ENCODE results near the gene RABAC1.

RABAC1 gene

GRCh38 chr19:41913538-41914423, 45.3 kb downstream of the RABAC1 start:
- DNase-seq, result no peak

DNA sequence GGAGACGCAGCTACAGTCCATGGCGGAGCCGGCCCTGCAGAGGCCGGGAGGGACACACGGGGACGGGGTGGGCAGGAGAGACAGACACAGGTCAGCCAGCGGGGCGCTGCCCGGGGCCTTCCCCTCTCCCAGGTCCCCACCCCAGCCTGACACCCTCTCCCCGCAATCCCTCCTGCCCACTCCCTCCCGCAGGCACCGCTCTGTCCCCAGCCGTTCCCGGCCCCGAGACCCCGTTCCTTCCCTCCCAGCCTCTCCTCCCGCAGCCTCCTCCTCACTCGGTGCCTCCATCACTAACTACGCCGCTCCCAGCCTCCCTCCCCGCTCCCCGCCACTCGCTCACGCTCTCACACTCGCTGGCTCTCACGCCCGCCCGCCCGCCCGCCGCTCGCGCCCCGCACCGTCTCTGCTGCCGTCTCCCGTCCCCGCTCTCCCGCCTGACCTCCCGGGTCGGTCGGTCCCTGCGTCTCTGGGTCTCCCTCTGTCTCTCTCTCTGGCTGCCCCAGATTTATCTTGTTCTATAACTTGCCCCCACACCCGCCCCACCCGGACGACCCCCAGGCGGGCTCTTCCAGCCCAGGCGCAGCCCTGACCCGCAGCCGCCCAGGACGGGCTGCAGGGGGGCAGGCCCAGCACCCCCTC, 46.1 kb downstream of the RABAC1 start:
- DNase-seq, result no peak

- DNase-seq, result no peak
Observed at GRCh38 chr19:41911889-41912731, 47.0 kb downstream of the RABAC1 start.

- no peak for DNase-seq
Observed at GRCh38 chr19:41910992-41911888, 47.9 kb downstream of the RABAC1 start.

DNA sequence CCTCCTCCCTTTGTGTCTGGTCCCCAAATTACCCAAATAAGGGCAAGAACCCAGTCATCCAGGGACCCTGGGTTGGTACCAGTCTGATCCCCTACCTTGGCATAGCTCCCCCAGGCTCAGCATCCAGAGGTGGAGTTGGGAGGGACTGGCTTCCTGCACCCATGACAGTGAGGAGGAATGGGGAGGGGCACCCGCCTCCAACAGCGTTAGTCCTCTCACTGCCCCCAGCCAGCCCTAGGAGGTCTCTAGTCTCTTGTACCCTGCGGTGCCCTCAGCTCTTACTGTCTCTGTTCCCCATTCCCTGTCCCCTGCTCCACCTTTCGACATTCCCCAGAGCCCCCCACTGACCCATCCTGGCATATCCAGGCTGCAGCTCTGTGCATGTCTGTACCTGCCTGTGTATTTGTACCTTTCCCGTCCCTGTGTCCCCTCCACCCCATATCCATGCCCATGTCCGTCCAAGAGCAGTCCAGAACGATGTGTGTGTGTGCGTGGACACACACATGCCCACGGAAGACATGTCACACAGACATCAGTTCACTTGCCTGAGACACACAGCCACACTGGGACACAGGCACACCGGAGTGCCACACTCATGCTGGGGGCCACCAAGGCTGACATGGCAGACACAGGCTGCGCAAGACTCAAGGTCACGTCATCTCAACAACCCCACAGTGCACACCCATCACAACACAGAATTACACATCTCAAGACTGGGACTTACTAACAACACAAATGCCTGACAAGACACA, 48.7 kb downstream of the RABAC1 start:
- no peak for DNase-seq

DNA sequence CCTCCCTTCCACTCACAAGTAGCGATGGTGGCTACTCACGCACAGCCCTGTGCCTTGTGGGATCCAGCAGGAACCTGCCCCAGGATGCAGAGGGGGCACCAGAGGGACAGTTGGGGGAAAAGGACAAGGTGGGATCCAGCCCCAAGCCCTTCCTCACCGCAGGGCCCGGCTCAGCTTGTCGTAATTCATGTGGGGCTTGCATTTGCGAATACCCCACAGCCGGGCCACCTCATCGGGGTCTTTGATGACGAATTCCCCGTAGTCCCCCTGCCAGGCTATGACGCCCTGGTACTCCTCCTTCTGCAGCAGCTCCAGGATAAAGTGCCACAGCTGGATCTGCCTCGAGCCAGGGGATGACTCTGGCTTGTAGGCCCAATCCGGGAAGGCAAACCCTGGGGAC, 49.4 kb downstream of the RABAC1 start:
- no peak for DNase-seq

DNA sequence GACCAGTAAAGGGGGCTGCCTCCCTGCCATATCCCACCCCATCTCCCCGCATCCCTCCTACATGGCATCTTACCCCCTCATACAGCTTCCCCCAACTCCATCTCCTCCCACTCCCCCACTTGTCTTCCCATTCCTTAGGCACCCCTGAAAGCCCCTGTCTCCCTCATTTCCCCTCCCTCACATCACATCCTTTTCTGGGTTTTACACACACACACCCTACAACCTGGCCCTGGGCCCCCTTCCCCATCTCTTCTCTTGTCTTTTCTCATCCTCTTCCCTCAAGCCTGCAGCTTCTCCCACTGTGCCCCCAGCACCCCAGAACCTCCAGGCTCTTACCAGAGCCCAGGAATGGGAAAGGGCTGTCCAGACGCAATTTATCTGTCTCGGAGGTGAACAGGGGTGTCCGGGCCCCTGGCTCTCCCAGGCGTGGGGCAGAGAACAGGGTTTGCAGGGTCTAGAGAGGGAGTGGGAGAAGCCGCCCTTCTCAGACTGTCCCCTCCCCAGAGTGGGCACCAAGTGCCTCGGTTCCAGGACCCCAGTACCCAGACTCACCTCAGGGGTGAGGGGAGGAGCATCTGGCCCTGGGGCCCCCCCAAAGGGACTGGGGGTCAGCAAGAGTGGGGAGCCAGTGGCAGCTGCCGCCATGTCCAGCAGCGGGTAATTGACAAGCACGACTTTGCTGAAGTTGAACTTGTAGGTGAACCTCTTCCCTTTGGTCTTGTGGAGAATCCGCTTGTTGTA, 50.2 kb downstream of the RABAC1 start:
- no peak for DNase-seq

DNA sequence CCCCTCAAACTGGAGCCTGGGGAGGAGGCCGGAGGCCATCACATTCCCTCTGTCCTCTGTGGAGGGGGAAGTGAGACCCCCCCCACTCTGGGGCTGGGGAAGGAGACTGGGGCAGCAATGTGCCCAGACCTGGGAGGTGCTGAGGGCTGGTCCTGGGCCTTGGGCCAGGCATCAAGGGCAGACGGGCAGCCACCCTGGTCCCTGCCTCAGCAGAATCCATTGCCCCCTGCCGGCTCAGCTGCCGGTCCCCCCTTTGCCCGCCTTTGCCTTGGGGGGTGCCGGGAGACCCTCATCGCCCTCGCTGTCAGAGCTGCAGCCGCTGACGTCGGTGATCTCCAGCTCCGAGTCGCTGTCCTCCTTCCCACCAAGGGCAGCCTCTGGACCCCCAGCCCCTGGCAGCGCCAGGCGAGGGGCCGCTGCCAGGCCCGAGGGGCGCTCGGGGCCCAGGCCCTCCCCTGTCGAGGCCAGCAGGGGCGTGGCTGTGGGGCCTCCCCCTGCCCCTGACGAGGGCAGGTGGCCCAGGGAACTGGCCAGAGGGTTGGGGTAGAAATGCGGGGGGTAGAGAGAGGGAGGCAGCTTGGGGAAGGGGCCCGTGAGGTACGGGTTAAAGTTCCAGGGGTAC, 51.0 kb downstream of the RABAC1 start:
- no peak for DNase-seq

DNA sequence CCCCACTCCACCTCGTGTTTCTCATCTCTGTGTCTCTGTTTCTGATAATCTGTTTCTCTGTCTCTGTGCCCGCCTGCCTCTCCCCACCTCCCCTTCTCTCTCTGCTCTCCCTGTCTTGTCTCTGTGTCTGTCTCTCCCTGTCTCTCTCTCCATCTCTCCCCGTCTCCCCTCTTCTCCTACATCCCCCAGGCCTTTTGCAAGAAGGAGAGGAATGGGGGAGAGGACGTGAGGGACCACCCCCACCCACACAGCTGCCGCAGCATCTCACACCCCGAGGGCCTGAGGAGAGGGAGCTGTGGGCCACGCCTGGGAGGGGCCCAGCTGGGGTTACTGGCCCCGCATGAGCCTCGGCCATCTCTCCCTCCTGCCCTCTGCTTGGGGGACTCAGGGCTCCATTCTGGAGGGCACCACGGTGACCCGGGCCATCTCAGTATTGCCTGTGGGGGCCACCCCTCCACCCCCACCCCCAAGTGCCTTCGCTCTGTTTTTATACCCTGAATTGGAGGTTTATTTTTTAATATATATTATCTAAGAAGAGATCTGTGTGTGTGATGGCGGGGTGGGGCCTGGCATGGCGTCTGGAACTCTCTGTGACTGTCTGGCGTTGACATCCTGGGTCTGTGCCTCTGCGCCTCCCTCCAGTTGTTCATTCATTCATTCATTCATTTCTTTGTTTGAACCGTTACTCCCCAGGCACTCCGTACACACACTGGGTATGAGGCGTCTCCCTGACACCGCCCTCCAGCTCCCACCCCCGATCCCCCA, 52.0 kb downstream of the RABAC1 start:
- no peak for DNase-seq
